ENCODE data around the gene LRRK2.

LRRK2 gene

DNA sequence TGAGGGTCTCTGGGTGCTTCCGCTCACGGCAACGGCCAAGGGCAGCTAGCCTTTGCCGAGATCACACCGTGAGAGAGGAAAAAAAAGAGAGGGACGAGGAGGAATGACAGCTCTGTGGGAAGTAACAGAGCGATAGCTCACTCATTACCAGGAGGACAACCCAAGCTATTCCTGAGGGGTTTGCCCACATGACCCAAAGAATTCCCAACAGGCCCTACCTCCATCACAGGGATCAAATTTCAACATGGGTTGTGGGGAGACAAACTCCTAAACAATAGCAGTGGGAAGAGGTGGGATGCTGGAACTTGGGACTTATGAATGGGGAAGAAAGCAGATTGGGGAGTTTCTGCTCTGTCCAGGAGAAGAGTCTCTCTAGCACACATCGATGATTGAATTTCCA lies 180.6 kb downstream of the LRRK2 start:
- no peak for ATAC-seq
- no peak for TF ChIP-seq SNAI2 (CRISPR knock-in tag; IDR thresholded peaks at IDR 0.05)
- TF ChIP-seq ZFP30 (CRISPR knock-in tag; IDR thresholded peaks at IDR 0.05): no peak
- no peak for TF ChIP-seq GLIS3 (CRISPR knock-in tag; IDR thresholded peaks at IDR 0.05)
- no peak for TF ChIP-seq OSR1 (CRISPR knock-in tag; IDR thresholded peaks at IDR 0.05)
- TF ChIP-seq ZFP3 (CRISPR knock-in tag; IDR thresholded peaks at IDR 0.05): no peak
- TF ChIP-seq ISL1 (CRISPR knock-in tag; IDR thresholded peaks at IDR 0.05): no peak
- TF ChIP-seq POU6F1 (CRISPR knock-in tag; IDR thresholded peaks at IDR 0.05; ENCODE audit: borderline replicate concordance, low read depth): no peak
- TF ChIP-seq ZNF565 (CRISPR knock-in tag; conservative IDR thresholded peaks at IDR 0.05; ENCODE audit: low read depth): no peak
- no peak for TF ChIP-seq RARB (CRISPR knock-in tag; IDR thresholded peaks at IDR 0.05)
- TF ChIP-seq PPARA (CRISPR knock-in tag; IDR thresholded peaks at IDR 0.05; ENCODE audit: borderline replicate concordance): no peak
